NCI-H128 (cell line): ENCODE measurements around the gene ABR.
A peak's percentile ranks its signal among the peaks of the same experiment; 100 is the strongest.

Source experiments
- DNase-seq: peaks from one replicate; lab custom pipeline; 2025; ENCODE audit not compliant: unreplicated experiment; lab: John Stamatoyannopoulos, UW

ABR gene

GRCh38 chr17:1011760-1012735 is 167.7 kb downstream of the ABR start:
- DNase-seq, result no peak

- DNase-seq, result no peak
Observed at GRCh38 chr17:1011138-1011537, 168.6 kb downstream of the ABR start.

GRCh38 chr17:1010586-1010985 is 169.2 kb downstream of the ABR start:
- no peak for DNase-seq

- no peak for DNase-seq
Observed at GRCh38 chr17:1010086-1010450, 169.7 kb downstream of the ABR start.

- DNase-seq, result no peak
Observed at GRCh38 chr17:1009229-1010085, 170.3 kb downstream of the ABR start.

GRCh38 chr17:1008008-1008761 is 171.6 kb downstream of the ABR start:
- DNase-seq, result no peak

GRCh38 chr17:1007310-1008007 is 172.3 kb downstream of the ABR start:
- no peak for DNase-seq

GRCh38 chr17:1006054-1006453 is 173.7 kb downstream of the ABR start:
- no peak for DNase-seq

GRCh38 chr17:1005361-1005946 is 174.3 kb downstream of the ABR start:
- peak; percentile 19 for DNase-seq

GRCh38 chr17:1004769-1005295 is 174.9 kb downstream of the ABR start:
- DNase-seq, result no peak

- no peak for DNase-seq
Observed at GRCh38 chr17:1003972-1004768, 175.6 kb downstream of the ABR start.

- DNase-seq, result no peak
Observed at GRCh38 chr17:1003633-1003971, 176.2 kb downstream of the ABR start.

GRCh38 chr17:1002771-1003555 is 176.8 kb downstream of the ABR start:
- no peak for DNase-seq

- no peak for DNase-seq
Observed at GRCh38 chr17:1002412-1002753, 177.4 kb downstream of the ABR start.

GRCh38 chr17:1001640-1002411 is 178.0 kb downstream of the ABR start:
- DNase-seq, result no peak

- no peak for DNase-seq
Observed at GRCh38 chr17:1000597-1001461, 179.0 kb downstream of the ABR start.

- DNase-seq, result no peak
Observed at GRCh38 chr17:998111-998510, 181.7 kb downstream of the ABR start.
